ENCODE data around the gene CDRT15.

DNA sequence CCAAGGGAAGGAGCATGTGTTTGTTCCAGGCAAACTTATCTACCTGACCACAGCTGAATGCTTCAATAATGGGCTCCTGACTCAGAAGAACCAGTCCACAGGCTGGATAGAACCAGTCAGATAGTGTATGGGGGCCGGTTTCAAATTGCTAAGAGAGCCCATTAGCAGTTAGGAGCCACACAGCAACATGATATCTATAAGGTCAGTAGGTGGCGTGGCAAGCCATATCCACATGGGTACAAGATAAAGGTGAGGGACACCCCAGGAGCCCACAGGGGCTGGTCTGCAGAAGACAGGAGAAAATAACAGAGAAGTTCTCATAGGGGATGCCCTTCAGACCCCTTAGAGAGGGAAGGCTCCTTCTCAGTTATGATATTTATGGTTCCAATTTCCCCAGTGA lies 31.6 kb upstream of the CDRT15 start:
- TF ChIP-seq, protein P1, sequence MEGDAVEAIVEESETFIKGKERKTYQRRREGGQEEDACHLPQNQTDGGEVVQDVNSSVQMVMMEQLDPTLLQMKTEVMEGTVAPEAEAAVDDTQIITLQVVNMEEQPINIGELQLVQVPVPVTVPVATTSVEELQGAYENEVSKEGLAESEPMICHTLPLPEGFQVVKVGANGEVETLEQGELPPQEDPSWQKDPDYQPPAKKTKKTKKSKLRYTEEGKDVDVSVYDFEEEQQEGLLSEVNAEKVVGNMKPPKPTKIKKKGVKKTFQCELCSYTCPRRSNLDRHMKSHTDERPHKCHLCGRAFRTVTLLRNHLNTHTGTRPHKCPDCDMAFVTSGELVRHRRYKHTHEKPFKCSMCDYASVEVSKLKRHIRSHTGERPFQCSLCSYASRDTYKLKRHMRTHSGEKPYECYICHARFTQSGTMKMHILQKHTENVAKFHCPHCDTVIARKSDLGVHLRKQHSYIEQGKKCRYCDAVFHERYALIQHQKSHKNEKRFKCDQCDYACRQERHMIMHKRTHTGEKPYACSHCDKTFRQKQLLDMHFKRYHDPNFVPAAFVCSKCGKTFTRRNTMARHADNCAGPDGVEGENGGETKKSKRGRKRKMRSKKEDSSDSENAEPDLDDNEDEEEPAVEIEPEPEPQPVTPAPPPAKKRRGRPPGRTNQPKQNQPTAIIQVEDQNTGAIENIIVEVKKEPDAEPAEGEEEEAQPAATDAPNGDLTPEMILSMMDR (IDR thresholded peaks at IDR 0.05): no peak
- no peak for TF ChIP-seq POLR2A (IDR thresholded peaks at IDR 0.05)
- no peak for TF ChIP-seq EP300 (IDR thresholded peaks at IDR 0.05)

Data from ovary (tissue), 3 donors.